ENCODE data around the gene SEC22C. TPM values are rescaled to one million over a fixed set of nuclear protein-coding genes. Genes with fewer than 3 reads are reported as not detected.

SEC22C gene
- polyA plus RNA-seq, 3 donors, result 15.3 to 28.4 (median 27.4) TPM

DNA sequence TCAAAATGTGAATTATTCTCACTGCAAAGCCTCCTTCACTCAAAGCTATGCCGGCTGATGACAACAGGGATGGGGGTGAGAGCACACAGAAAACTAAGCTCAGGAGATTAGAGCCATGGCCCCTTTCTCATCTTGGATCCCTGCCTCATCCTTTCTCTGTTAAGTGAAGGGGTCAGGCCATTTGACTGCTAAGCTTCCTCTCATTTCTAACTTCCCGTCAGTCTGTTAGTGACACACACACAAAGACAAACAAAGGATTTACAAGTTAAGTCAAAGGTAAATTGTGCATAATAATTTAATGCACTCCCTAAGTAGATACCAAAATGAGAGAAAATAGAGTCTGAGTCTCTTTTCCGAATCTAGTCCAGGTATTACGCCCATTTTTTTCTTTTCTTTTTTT lies 10.0 kb upstream of the SEC22C start:
- peak overlapping the region in 6 of 7 donors; percentile 76 to 97 (median 94) for H3K27ac Mint-ChIP-seq
- no peak overlapping the region for H3K9ac ChIP-seq (ENCODE audit: insufficient read depth, low read length, poor library complexity, severe bottlenecking)
- H3K79me2 ChIP-seq (ENCODE audit: insufficient read depth, low read length), result peaks cover 35% of the 10 kb centered on the region
- peaks cover 0 to 2% (median 0%) of the 10 kb centered on the region in 7 donors for H3K9me3 Mint-ChIP-seq
- no peaks in the 10 kb centered on the region for H4K20me1 ChIP-seq (ENCODE audit: insufficient read depth, low read length)
- no peak for TF ChIP-seq CTCF (IDR thresholded peaks at IDR 0.05)
- peaks cover 26% of the 10 kb centered on the region for H3K4me1 Mint-ChIP-seq
- no peak overlapping the region for H2AFZ ChIP-seq (ENCODE audit: insufficient read depth, low read depth, low read length, poor library complexity, severe bottlenecking)
- H3K4me3 Mint-ChIP-seq, result peak overlapping the region in 1 of 2 donors; percentile 92
- peaks cover 20 to 21% of the 10 kb centered on the region in 2 donors for H3K36me3 Mint-ChIP-seq
- 100% methylated on average over 1 of the region's 4 CpGs for WGBS (ENCODE audit: insufficient coverage)
- peaks cover 0 to 2% (median 0%) of the 10 kb centered on the region in 3 donors for H3K27me3 Mint-ChIP-seq (ENCODE audit: low read depth in 3 of 3)
- intact Hi-C loops (cut with micrococcal nuclease), result no loop called here
- H3K4me3 ChIP-seq (replicated peaks in 1 of 3; ENCODE audit: low read depth in 2 of 3, low read length in 3 of 3), result peak overlapping the region in 1 of 3 experiments; percentile 86
- H3K27me3 ChIP-seq (ENCODE audit: control insufficient read depth in 2 of 2, insufficient read depth in 2 of 2, low read length in 2 of 2), result no peaks in the 10 kb centered on the region
- H3K9me3 ChIP-seq (replicated peaks in 1 of 2; ENCODE audit: control insufficient read depth in 1 of 2, insufficient read depth in 1 of 2, low read length in 2 of 2), result no peaks in the 10 kb centered on the region
- H3K36me3 ChIP-seq (replicated peaks in 1 of 2; ENCODE audit: control insufficient read depth in 1 of 2, insufficient read depth in 2 of 2, low read length in 2 of 2), result peaks cover 15 to 33% of the 10 kb centered on the region in 2 donors
- peak overlapping the region; percentile 82 for H3K4me2 ChIP-seq (replicated peaks; ENCODE audit: extremely low read depth, low read length, poor library complexity, severe bottlenecking)
- peak overlapping the region in 1 of 2 donors; percentile 88 for H3K27ac ChIP-seq (ENCODE audit: low read depth in 1 of 2, low read length in 2 of 2)
- DNase-seq, result no peak
- H3K4me1 ChIP-seq (ENCODE audit: control insufficient read depth in 1 of 2, insufficient read depth in 2 of 2, low read length in 2 of 2), result peaks cover 14 to 17% of the 10 kb centered on the region in 2 donors

DNA sequence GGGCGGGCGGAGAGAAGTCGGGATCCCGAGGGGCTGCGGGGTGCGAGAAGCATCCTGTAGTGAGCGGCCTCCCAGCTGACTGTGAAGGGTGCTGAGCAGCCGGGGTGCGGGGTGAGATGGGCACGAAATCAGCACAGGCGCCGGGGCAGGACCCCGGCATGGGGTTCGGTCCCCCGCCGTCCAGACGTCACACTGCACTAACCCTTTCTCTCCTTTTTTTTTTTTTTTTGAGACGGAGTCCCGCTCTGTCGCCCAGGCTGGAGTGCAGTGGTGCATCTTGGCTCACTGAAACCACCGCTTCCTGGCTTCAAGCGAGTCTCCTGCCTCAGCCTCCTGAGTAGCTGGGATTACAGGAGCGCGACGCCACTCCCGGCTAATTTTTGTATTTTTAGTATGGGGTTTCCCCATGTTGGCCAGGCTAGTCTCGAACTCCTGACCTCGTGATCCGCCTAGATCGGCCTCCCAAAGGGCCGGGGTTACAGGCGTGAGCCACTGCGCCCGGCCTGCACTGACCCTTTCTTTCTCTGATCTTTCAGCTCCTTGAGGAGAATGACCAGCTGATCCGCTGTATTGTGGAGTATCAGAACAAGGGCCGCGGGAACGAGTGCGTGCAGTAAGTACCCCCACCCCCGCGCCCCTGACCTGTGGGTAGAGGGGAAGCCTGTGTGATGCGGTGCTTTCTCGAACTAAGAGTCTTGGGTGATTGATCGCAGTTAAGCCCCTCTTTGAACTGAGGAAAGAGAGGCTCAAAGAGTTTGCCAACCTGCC lies 9.4 kb upstream of the SEC22C start:
- intact Hi-C loops (cut with micrococcal nuclease), result no loop called here
- no peaks in the 10 kb centered on the region for H4K20me1 ChIP-seq (ENCODE audit: insufficient read depth, low read length)
- peak overlapping the region; percentile 76 for H3K9ac ChIP-seq (ENCODE audit: insufficient read depth, low read length, poor library complexity, severe bottlenecking)
- 12% methylated on average over 35 of the region's 44 CpGs for WGBS (ENCODE audit: insufficient coverage)
- peak overlapping the region; percentile 65 to 86 (median 84) for H3K4me3 ChIP-seq (replicated peaks in 1 of 3; ENCODE audit: low read depth in 2 of 3, low read length in 3 of 3)
- H3K27me3 Mint-ChIP-seq (ENCODE audit: low read depth in 3 of 3), result peaks cover 0 to 2% (median 0%) of the 10 kb centered on the region in 3 donors
- no peaks in the 10 kb centered on the region for H3K27me3 ChIP-seq (ENCODE audit: control insufficient read depth in 2 of 2, insufficient read depth in 2 of 2, low read length in 2 of 2)
- H3K9me3 ChIP-seq (replicated peaks in 1 of 2; ENCODE audit: control insufficient read depth in 1 of 2, insufficient read depth in 1 of 2, low read length in 2 of 2), result no peaks in the 10 kb centered on the region
- TF ChIP-seq CTCF (IDR thresholded peaks at IDR 0.05), result no peak
- peak overlapping the region; percentile 76 to 88 for H3K27ac ChIP-seq (ENCODE audit: low read depth in 1 of 2, low read length in 2 of 2)
- DNase-seq, result peak in 1 of 3 donors; percentile 10
- H3K36me3 Mint-ChIP-seq, result peaks cover 16 to 21% of the 10 kb centered on the region in 2 donors
- peak overlapping the region; percentile 82 for H3K4me2 ChIP-seq (replicated peaks; ENCODE audit: extremely low read depth, low read length, poor library complexity, severe bottlenecking)
- peak overlapping the region; percentile 65 for H2AFZ ChIP-seq (ENCODE audit: insufficient read depth, low read depth, low read length, poor library complexity, severe bottlenecking)
- H3K36me3 ChIP-seq (replicated peaks in 1 of 2; ENCODE audit: control insufficient read depth in 1 of 2, insufficient read depth in 2 of 2, low read length in 2 of 2), result peaks cover 15 to 29% of the 10 kb centered on the region in 2 donors
- peaks cover 26% of the 10 kb centered on the region for H3K4me1 Mint-ChIP-seq
- peaks cover 35% of the 10 kb centered on the region for H3K79me2 ChIP-seq (ENCODE audit: insufficient read depth, low read length)
- H3K4me3 Mint-ChIP-seq, result peak overlapping the region; percentile 92 to 93
- H3K4me1 ChIP-seq (ENCODE audit: control insufficient read depth in 1 of 2, insufficient read depth in 2 of 2, low read length in 2 of 2), result peaks cover 14 to 17% of the 10 kb centered on the region in 2 donors
- peak overlapping the region; percentile 85 to 97 (median 94) for H3K27ac Mint-ChIP-seq
- peaks cover 0 to 2% (median 0%) of the 10 kb centered on the region in 7 donors for H3K9me3 Mint-ChIP-seq
